NB4 (cell line): ENCODE data around the gene AMFR.

Experiments
- CTCF ChIP-seq: IDR thresholded peaks from one replicate; pipeline ENCODE4 v1.5.1; 2012; ENCODE audit warnings: low read depth, low read length
- MYC ChIP-seq: IDR thresholded peaks from 2 replicates; pipeline ENCODE4 v1.6.1; 2011; ENCODE audit warnings: low read depth, low read length
- TF ChIP-seq, protein P1 (sequence below): IDR thresholded peaks from 2 replicates; pipeline ENCODE4 v1.6.1; 2011; ENCODE audit warnings: low read depth, low read length

- no peak for TF ChIP-seq CTCF
- TF ChIP-seq, protein P1, sequence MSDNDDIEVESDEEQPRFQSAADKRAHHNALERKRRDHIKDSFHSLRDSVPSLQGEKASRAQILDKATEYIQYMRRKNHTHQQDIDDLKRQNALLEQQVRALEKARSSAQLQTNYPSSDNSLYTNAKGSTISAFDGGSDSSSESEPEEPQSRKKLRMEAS: no peak
- TF ChIP-seq MYC: no peak
These were observed 62.6 kb downstream of the AMFR start for GRCh38 chr16:56362706-56363105.
